ENCODE measurements around the gene MPIG6B. TPM values are rescaled to one million over a fixed set of nuclear protein-coding genes. Genes with fewer than 3 reads are reported as not detected.

MPIG6B gene
- total RNA-seq, 1 donor from 2014 or later, result not detected

DNA sequence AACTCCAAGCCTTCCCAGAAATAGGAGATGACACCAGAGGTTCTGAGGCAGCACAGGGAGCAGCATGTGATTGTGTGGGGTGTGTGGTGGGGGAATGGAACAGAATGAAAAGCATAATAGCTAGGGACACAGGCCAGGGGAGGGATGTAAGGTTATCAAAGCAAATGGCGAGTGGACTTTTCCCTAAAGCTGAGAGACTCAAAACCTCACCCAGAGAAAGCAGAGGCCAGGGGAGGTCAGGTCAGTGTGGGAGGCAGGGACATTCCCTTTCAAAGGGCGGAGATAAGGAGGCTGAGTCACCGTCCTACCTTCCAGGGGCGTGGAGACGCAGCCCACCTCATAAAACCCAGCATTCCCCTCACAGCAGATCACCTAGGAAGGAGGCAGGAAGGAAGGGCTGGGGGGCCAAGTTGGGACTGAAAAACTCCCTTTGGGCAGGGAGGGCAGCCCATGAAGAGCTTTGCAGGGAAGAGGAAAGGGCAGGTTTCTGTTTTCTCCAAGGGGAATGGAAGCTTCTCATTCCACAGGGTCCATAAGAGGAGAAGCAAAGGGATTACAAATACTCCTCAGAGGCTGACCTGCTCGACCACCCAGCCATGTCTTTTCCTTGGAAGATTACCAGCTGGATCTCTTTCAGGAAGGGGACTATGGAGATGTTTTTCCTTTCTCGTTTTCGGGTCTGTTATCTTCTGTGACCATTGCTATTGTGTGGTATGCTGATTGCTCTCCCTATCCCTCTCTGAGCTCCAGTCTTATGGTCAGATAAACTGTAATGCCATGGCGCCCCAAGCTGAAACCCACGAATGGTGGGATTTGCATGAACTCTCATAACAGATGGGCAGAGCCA is 32.7 kb upstream of the MPIG6B start:
- H3K27me3 Mint-ChIP-seq (ENCODE audit: low read depth, unreplicated experiment), result no peaks in the 10 kb centered on the region
- peaks cover 5% of the 10 kb centered on the region for H3K4me1 ChIP-seq (ENCODE audit: insufficient read depth, low read length)
- FAIRE-seq (no peak), DNase-seq (ENCODE audit: low read depth) (no peak)
- H3K4me3 ChIP-seq (ENCODE audit: insufficient read depth, low read depth, low read length), result no peak overlapping the region
- no peaks in the 10 kb centered on the region for H3K79me2 ChIP-seq (ENCODE audit: insufficient read depth, low read length)
- H3K36me3 ChIP-seq (ENCODE audit: insufficient read depth, low read length), result peaks cover 31% of the 10 kb centered on the region
- peaks cover 25% of the 10 kb centered on the region for H3K36me3 Mint-ChIP-seq (ENCODE audit: low read depth, unreplicated experiment)
- peaks cover 3% of the 10 kb centered on the region for H4K20me1 ChIP-seq (ENCODE audit: insufficient read depth, low read length)
- no peaks in the 10 kb centered on the region for H3K9me3 Mint-ChIP-seq (ENCODE audit: unreplicated experiment)
- H2AFZ ChIP-seq (ENCODE audit: low read depth, low read length), result no peak overlapping the region
- H3K27ac Mint-ChIP-seq (ENCODE audit: unreplicated experiment), result no peak overlapping the region
- H3K27ac ChIP-seq (ENCODE audit: low read depth, low read length), result no peak overlapping the region
- H3K27me3 ChIP-seq (ENCODE audit: insufficient read depth, low read length), result no peaks in the 10 kb centered on the region
- no peak overlapping the region for H3K4me3 Mint-ChIP-seq (ENCODE audit: unreplicated experiment)
- H3K9me3 ChIP-seq (ENCODE audit: insufficient read depth, low read depth, low read length), result no peaks in the 10 kb centered on the region
- TF ChIP-seq, protein P1, sequence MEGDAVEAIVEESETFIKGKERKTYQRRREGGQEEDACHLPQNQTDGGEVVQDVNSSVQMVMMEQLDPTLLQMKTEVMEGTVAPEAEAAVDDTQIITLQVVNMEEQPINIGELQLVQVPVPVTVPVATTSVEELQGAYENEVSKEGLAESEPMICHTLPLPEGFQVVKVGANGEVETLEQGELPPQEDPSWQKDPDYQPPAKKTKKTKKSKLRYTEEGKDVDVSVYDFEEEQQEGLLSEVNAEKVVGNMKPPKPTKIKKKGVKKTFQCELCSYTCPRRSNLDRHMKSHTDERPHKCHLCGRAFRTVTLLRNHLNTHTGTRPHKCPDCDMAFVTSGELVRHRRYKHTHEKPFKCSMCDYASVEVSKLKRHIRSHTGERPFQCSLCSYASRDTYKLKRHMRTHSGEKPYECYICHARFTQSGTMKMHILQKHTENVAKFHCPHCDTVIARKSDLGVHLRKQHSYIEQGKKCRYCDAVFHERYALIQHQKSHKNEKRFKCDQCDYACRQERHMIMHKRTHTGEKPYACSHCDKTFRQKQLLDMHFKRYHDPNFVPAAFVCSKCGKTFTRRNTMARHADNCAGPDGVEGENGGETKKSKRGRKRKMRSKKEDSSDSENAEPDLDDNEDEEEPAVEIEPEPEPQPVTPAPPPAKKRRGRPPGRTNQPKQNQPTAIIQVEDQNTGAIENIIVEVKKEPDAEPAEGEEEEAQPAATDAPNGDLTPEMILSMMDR (IDR thresholded peaks at IDR 0.05; ENCODE audit: insufficient read depth, low read depth, low read length), result no peak
- TF ChIP-seq EZH2 (IDR thresholded peaks at IDR 0.05; ENCODE audit: insufficient read depth, low read length), result no peak
- H3K4me1 Mint-ChIP-seq (ENCODE audit: low read depth, unreplicated experiment), result peaks cover 11% of the 10 kb centered on the region
- H3K9ac ChIP-seq (ENCODE audit: low read length), result no peak overlapping the region
- no peak overlapping the region for H3K4me2 ChIP-seq (ENCODE audit: low read length)

DNA sequence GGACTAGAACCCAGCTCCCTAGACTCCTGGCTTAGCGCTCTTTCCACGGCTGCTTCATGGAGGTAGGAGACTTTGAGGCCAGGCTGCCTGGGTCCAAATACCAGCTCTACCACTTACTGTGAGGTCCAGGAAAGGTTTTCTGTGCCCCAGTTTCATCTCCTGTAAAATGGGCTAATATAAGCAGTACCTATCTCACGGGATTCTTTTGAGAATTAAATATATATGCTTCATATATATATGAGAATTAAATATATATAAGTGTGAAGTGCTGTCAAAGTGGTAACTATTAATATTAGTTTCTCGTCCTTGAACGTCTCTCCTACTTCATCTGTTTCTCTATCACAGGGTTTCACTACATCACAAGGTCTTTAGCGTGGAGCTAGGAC is 32.1 kb upstream of the MPIG6B start:
- no peak for DNase-seq (ENCODE audit: low read depth)
- Mint-ChIP-seq H3K4me1 (ENCODE audit: low read depth, unreplicated experiment) (peaks cover 11% of the 10 kb centered on the region), H3K27me3 (ENCODE audit: low read depth, unreplicated experiment) (no peaks in the 10 kb centered on the region), H3K27ac (ENCODE audit: unreplicated experiment) (no peak overlapping the region), H3K4me3 (ENCODE audit: unreplicated experiment) (no peak overlapping the region), H3K9me3 (ENCODE audit: unreplicated experiment) (no peaks in the 10 kb centered on the region), H3K36me3 (ENCODE audit: low read depth, unreplicated experiment) (peaks cover 20% of the 10 kb centered on the region)
- H3K4me1 ChIP-seq (ENCODE audit: insufficient read depth, low read length), result peaks cover 5% of the 10 kb centered on the region
- peaks cover 3% of the 10 kb centered on the region for H4K20me1 ChIP-seq (ENCODE audit: insufficient read depth, low read length)
- H3K27ac ChIP-seq (ENCODE audit: low read depth, low read length), result no peak overlapping the region
- peaks cover 31% of the 10 kb centered on the region for H3K36me3 ChIP-seq (ENCODE audit: insufficient read depth, low read length)
- no peak for FAIRE-seq
- no peak overlapping the region for H2AFZ ChIP-seq (ENCODE audit: low read depth, low read length)
- no peak overlapping the region for H3K9ac ChIP-seq (ENCODE audit: low read length)
- no peak overlapping the region for H3K4me3 ChIP-seq (ENCODE audit: insufficient read depth, low read depth, low read length)
- H3K79me2 ChIP-seq (ENCODE audit: insufficient read depth, low read length), result no peaks in the 10 kb centered on the region
- no peak overlapping the region for H3K4me2 ChIP-seq (ENCODE audit: low read length)
- H3K9me3 ChIP-seq (ENCODE audit: insufficient read depth, low read depth, low read length), result no peaks in the 10 kb centered on the region
- TF ChIP-seq, protein P1 (IDR thresholded peaks at IDR 0.05; ENCODE audit: insufficient read depth, low read depth, low read length), result no peak
- TF ChIP-seq EZH2 (IDR thresholded peaks at IDR 0.05; ENCODE audit: insufficient read depth, low read length), result no peak
- no peaks in the 10 kb centered on the region for H3K27me3 ChIP-seq (ENCODE audit: insufficient read depth, low read length)

DNA sequence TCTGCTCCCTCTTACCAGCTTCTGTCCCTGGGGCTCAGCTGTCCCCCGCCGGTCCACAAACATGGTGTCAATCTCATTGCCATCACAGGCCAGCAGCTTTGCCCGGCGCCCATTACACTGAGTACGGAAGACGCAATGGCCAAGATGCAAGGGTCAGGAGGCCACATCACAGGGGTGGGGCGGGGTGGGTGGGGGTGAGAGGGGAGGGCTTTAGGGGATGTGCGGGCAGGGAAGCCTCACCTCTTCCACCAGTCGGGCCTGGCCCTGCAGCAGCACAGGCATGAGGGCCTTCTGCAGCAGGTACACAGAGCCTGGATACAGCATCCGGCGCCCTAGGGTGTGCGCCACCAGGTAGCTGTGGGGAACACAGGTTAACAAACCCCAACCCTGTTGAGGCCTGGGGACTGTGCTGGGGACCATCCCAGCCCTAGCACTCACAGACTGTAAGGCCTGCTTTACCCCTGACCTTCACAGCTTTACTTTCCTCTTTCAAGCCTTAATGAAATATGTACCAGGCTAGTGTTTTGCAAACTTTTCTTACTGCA is 31.5 kb upstream of the MPIG6B start:
- no peak overlapping the region for H3K4me2 ChIP-seq (ENCODE audit: low read length)
- DNase-seq (ENCODE audit: low read depth), result no peak
- FAIRE-seq, result no peak
- H3K4me3 Mint-ChIP-seq (ENCODE audit: unreplicated experiment), result no peak overlapping the region
- H2AFZ ChIP-seq (ENCODE audit: low read depth, low read length), result no peak overlapping the region
- peaks cover 14% of the 10 kb centered on the region for H3K36me3 Mint-ChIP-seq (ENCODE audit: low read depth, unreplicated experiment)
- no peaks in the 10 kb centered on the region for H3K27me3 ChIP-seq (ENCODE audit: insufficient read depth, low read length)
- no peak overlapping the region for H3K27ac ChIP-seq (ENCODE audit: low read depth, low read length)
- peaks cover 5% of the 10 kb centered on the region for H3K4me1 ChIP-seq (ENCODE audit: insufficient read depth, low read length)
- H3K27ac Mint-ChIP-seq (ENCODE audit: unreplicated experiment), result no peak overlapping the region
- no peak for TF ChIP-seq EZH2 (IDR thresholded peaks at IDR 0.05; ENCODE audit: insufficient read depth, low read length)
- no peaks in the 10 kb centered on the region for H3K9me3 ChIP-seq (ENCODE audit: insufficient read depth, low read depth, low read length)
- peaks cover 11% of the 10 kb centered on the region for H3K4me1 Mint-ChIP-seq (ENCODE audit: low read depth, unreplicated experiment)
- H3K36me3 ChIP-seq (ENCODE audit: insufficient read depth, low read length), result peaks cover 33% of the 10 kb centered on the region
- no peaks in the 10 kb centered on the region for H3K27me3 Mint-ChIP-seq (ENCODE audit: low read depth, unreplicated experiment)
- H4K20me1 ChIP-seq (ENCODE audit: insufficient read depth, low read length), result peaks cover 4% of the 10 kb centered on the region
- no peaks in the 10 kb centered on the region for H3K79me2 ChIP-seq (ENCODE audit: insufficient read depth, low read length)
- H3K4me3 ChIP-seq (ENCODE audit: insufficient read depth, low read depth, low read length), result no peak overlapping the region
- H3K9ac ChIP-seq (ENCODE audit: low read length), result no peak overlapping the region
- no peaks in the 10 kb centered on the region for H3K9me3 Mint-ChIP-seq (ENCODE audit: unreplicated experiment)
